ENCODE measurements around the gene ARMC9.

ARMC9 gene

GRCh38 chr2:231207734-231208133, 9.3 kb downstream of the ARMC9 start:
- TF ChIP-seq REST (IDR thresholded peaks at IDR 0.05; ENCODE audit: insufficient read depth in 1 of 2, low read depth in 2 of 2, low read length in 2 of 2) (no peak), SIN3A (IDR thresholded peaks at IDR 0.05; ENCODE audit: borderline replicate concordance, insufficient read depth, low read length) (no peak), TAF1 (IDR thresholded peaks at IDR 0.05; ENCODE audit: borderline replicate concordance, insufficient read depth, low read length) (no peak), FOXP2 (optimal IDR thresholded peaks at IDR 0.05; ENCODE audit: borderline replicate concordance, extremely low read depth, extremely low read length, insufficient read depth) (no peak), POLR2AphosphoS5 (IDR thresholded peaks at IDR 0.05; ENCODE audit: low read depth, low read length) (no peak)

- TF ChIP-seq FOXP2 (optimal IDR thresholded peaks at IDR 0.05; ENCODE audit: borderline replicate concordance, extremely low read depth, extremely low read length, insufficient read depth) (no peak), TAF1 (IDR thresholded peaks at IDR 0.05; ENCODE audit: borderline replicate concordance, insufficient read depth, low read length) (no peak), POLR2AphosphoS5 (IDR thresholded peaks at IDR 0.05; ENCODE audit: low read depth, low read length) (no peak), SIN3A (IDR thresholded peaks at IDR 0.05; ENCODE audit: borderline replicate concordance, insufficient read depth, low read length) (no peak), REST (IDR thresholded peaks at IDR 0.05; ENCODE audit: insufficient read depth in 1 of 2, low read depth in 2 of 2, low read length in 2 of 2) (no peak)
Measured at GRCh38 chr2:231210782-231211181, 12.4 kb downstream of the ARMC9 start.

- no peak for TF ChIP-seq POLR2AphosphoS5 (IDR thresholded peaks at IDR 0.05; ENCODE audit: low read depth, low read length)
- no peak for TF ChIP-seq SIN3A (IDR thresholded peaks at IDR 0.05; ENCODE audit: borderline replicate concordance, insufficient read depth, low read length)
- TF ChIP-seq TAF1 (IDR thresholded peaks at IDR 0.05; ENCODE audit: borderline replicate concordance, insufficient read depth, low read length) = no peak
- TF ChIP-seq FOXP2 (optimal IDR thresholded peaks at IDR 0.05; ENCODE audit: borderline replicate concordance, extremely low read depth, extremely low read length, insufficient read depth) = no peak
- no peak for TF ChIP-seq REST (IDR thresholded peaks at IDR 0.05; ENCODE audit: insufficient read depth in 1 of 2, low read depth in 2 of 2, low read length in 2 of 2)
Measured at GRCh38 chr2:231211486-231211885, 13.1 kb downstream of the ARMC9 start.

GRCh38 chr2:231212329-231212845, 14.0 kb downstream of the ARMC9 start:
- TF ChIP-seq FOXP2 (optimal IDR thresholded peaks at IDR 0.05; ENCODE audit: borderline replicate concordance, extremely low read depth, extremely low read length, insufficient read depth) (no peak), TAF1 (IDR thresholded peaks at IDR 0.05; ENCODE audit: borderline replicate concordance, insufficient read depth, low read length) (no peak), POLR2AphosphoS5 (IDR thresholded peaks at IDR 0.05; ENCODE audit: low read depth, low read length) (no peak), REST (IDR thresholded peaks at IDR 0.05; ENCODE audit: insufficient read depth in 1 of 2, low read depth in 2 of 2, low read length in 2 of 2) (no peak), SIN3A (IDR thresholded peaks at IDR 0.05; ENCODE audit: borderline replicate concordance, insufficient read depth, low read length) (no peak)

Data from PFSK-1 (cell line).